ENCODE measurements around the gene BMPR1B. TPM values are rescaled to one million over a fixed set of nuclear protein-coding genes. Genes with fewer than 3 reads are reported as not detected.
A peak's percentile ranks its signal among the peaks of the same experiment; 100 is the strongest.

The BMPR1B gene
- total RNA-seq, 2 experiments from 2014 or later, result not detected

GRCh38 chr4:95086551-95086950 is 328.8 kb downstream of the BMPR1B start:
- Mint-ChIP-seq H3K4me1 (peaks cover 22% of the 10 kb centered on the region), H3K27me3 (no peaks in the 10 kb centered on the region), H3K36me3 (ENCODE audit: low read depth) (no peaks in the 10 kb centered on the region), H3K9me3 (ENCODE audit: low read depth) (no peaks in the 10 kb centered on the region), H3K4me3 (no peak overlapping the region), H3K27ac (no peak overlapping the region)
- CTCF ChIA-PET, result no interaction called here
- DNase-seq, result no peak
- intact Hi-C loops (cut with DNase I, micrococcal nuclease), result no loop called here
- no peak for ATAC-seq
- POLR2A ChIA-PET, result no interaction called here

GRCh38 chr4:95087657-95088455 is 330.1 kb downstream of the BMPR1B start:
- Mint-ChIP-seq H3K27me3 (no peaks in the 10 kb centered on the region), H3K4me1 (peaks cover 26% of the 10 kb centered on the region), H3K4me3 (no peak overlapping the region), H3K9me3 (ENCODE audit: low read depth) (no peaks in the 10 kb centered on the region), H3K36me3 (ENCODE audit: low read depth) (no peaks in the 10 kb centered on the region), H3K27ac (no peak overlapping the region)
- intact Hi-C loops (cut with DNase I, micrococcal nuclease), result no loop called here
- ChIA-PET CTCF (interaction anchor here (0.7 to 0.8 kb wide), 2 partner anchors 204 to 1532 kb away, joined by 3 read pairs; no protein-coding TSS in a partner anchor), POLR2A (no interaction called here)
- DNase-seq (no peak), ATAC-seq (no peak)

GRCh38 chr4:95091272-95091671 is 333.5 kb downstream of the BMPR1B start:
- Mint-ChIP-seq H3K27me3 (no peaks in the 10 kb centered on the region), H3K4me1 (peaks cover 13% of the 10 kb centered on the region), H3K27ac (no peak overlapping the region), H3K9me3 (ENCODE audit: low read depth) (no peaks in the 10 kb centered on the region), H3K36me3 (ENCODE audit: low read depth) (no peaks in the 10 kb centered on the region), H3K4me3 (no peak overlapping the region)
- ChIA-PET POLR2A (no interaction called here), CTCF (interaction anchor here (0.6 kb wide), 1 partner anchor 34 kb away, joined by 3 read pairs; no protein-coding TSS in a partner anchor)
- no peak for DNase-seq
- intact Hi-C loops (cut with DNase I, micrococcal nuclease), result loop anchor here in 1 of 2 experiments (10.0 kb wide), 1 partner anchor 466 kb away; no protein-coding TSS in a partner anchor
- no peak for ATAC-seq

GRCh38 chr4:95092766-95093165 is 335.0 kb downstream of the BMPR1B start:
- Mint-ChIP-seq H3K4me3 (no peak overlapping the region), H3K36me3 (ENCODE audit: low read depth) (no peaks in the 10 kb centered on the region), H3K4me1 (peaks cover 9% of the 10 kb centered on the region), H3K27me3 (no peaks in the 10 kb centered on the region), H3K27ac (no peak overlapping the region), H3K9me3 (ENCODE audit: low read depth) (no peaks in the 10 kb centered on the region)
- DNase-seq (no peak), ATAC-seq (no peak)
- CTCF ChIA-PET, result interaction anchor here (0.6 to 1.7 kb wide), 2 partner anchors 14 to 280 kb away, joined by 3 to 5 read pairs; no protein-coding TSS in a partner anchor
- POLR2A ChIA-PET, result no interaction called here
- intact Hi-C loops (cut with DNase I, micrococcal nuclease), result loop anchor here in 1 of 2 experiments (10.0 kb wide), 1 partner anchor 468 kb away; no protein-coding TSS in a partner anchor

- H3K4me3 Mint-ChIP-seq, result no peak overlapping the region
- H3K36me3 Mint-ChIP-seq (ENCODE audit: low read depth), result no peaks in the 10 kb centered on the region
- ChIA-PET CTCF (interaction anchor here (0.7 to 2.0 kb wide), 5 partner anchors 14 to 1197 kb away, joined by 3 to 7 read pairs (median 5); no protein-coding TSS in a partner anchor), POLR2A (no interaction called here)
- H3K27me3 Mint-ChIP-seq, result no peaks in the 10 kb centered on the region
- H3K4me1 Mint-ChIP-seq, result peaks cover 9% of the 10 kb centered on the region
- ATAC-seq (no peak), DNase-seq (no peak)
- no peak overlapping the region for H3K27ac Mint-ChIP-seq
- intact Hi-C loops (cut with DNase I, micrococcal nuclease), result loop anchor here in 1 of 2 experiments (10.0 kb wide), 1 partner anchor 469 kb away; no protein-coding TSS in a partner anchor
- no peaks in the 10 kb centered on the region for H3K9me3 Mint-ChIP-seq (ENCODE audit: low read depth)
These were observed 335.7 kb downstream of the BMPR1B start for GRCh38 chr4:95093460-95093859.

GRCh38 chr4:95093936-95094929 is 336.5 kb downstream of the BMPR1B start:
- intact Hi-C loops (cut with DNase I, micrococcal nuclease), result loop anchor here in 1 of 2 experiments (10.0 kb wide), 1 partner anchor 469 kb away; no protein-coding TSS in a partner anchor

GRCh38 chr4:95095348-95095974 is 337.7 kb downstream of the BMPR1B start:
- CTCF ChIA-PET, result interaction anchor here (2.0 kb wide), 1 partner anchor 475 kb away, joined by 7 read pairs; no protein-coding TSS in a partner anchor
- DNase-seq (peak; percentile 7), ATAC-seq (no peak)
- Mint-ChIP-seq H3K4me3 (no peak overlapping the region), H3K9me3 (ENCODE audit: low read depth) (no peaks in the 10 kb centered on the region), H3K4me1 (peaks cover 9% of the 10 kb centered on the region), H3K27ac (no peak overlapping the region), H3K27me3 (no peaks in the 10 kb centered on the region), H3K36me3 (ENCODE audit: low read depth) (no peaks in the 10 kb centered on the region)
- intact Hi-C loops (cut with DNase I, micrococcal nuclease), result loop anchor here (1.0 to 10.0 kb wide), 2 partner anchors 471 to 474 kb away; no protein-coding TSS in a partner anchor
- POLR2A ChIA-PET, result no interaction called here

More at GRCh38 chr4:95093936-95094929, 336.5 kb downstream of the BMPR1B start:
- Mint-ChIP-seq H3K4me3 (no peak overlapping the region), H3K27ac (no peak overlapping the region), H3K9me3 (ENCODE audit: low read depth) (no peaks in the 10 kb centered on the region), H3K36me3 (ENCODE audit: low read depth) (no peaks in the 10 kb centered on the region), H3K4me1 (peaks cover 9% of the 10 kb centered on the region), H3K27me3 (no peaks in the 10 kb centered on the region)
- ATAC-seq, result no peak
- ChIA-PET POLR2A (no interaction called here), CTCF (interaction anchor here (0.7 to 2.0 kb wide), 4 partner anchors 250 to 1196 kb away, joined by 3 to 7 read pairs (median 4); no protein-coding TSS in a partner anchor)
- DNase-seq, result no peak

- Mint-ChIP-seq H3K27ac (no peak overlapping the region), H3K9me3 (ENCODE audit: low read depth) (no peaks in the 10 kb centered on the region), H3K27me3 (peaks cover 2% of the 10 kb centered on the region), H3K36me3 (ENCODE audit: low read depth) (no peaks in the 10 kb centered on the region), H3K4me3 (no peak overlapping the region), H3K4me1 (no peaks in the 10 kb centered on the region)
- intact Hi-C loops (cut with DNase I, micrococcal nuclease), result no loop called here
- ChIA-PET POLR2A (no interaction called here), CTCF (no interaction called here)
- ATAC-seq, result no peak
- DNase-seq, result no peak
These were observed 344.5 kb downstream of the BMPR1B start for GRCh38 chr4:95102162-95102790.

- no peak overlapping the region for H3K4me3 Mint-ChIP-seq
- H3K4me1 Mint-ChIP-seq, result no peaks in the 10 kb centered on the region
- CTCF ChIA-PET, result no interaction called here
- no peaks in the 10 kb centered on the region for H3K9me3 Mint-ChIP-seq (ENCODE audit: low read depth)
- H3K27me3 Mint-ChIP-seq, result peaks cover 3% of the 10 kb centered on the region
- POLR2A ChIA-PET, result no interaction called here
- no peak for DNase-seq
- no peak overlapping the region for H3K27ac Mint-ChIP-seq
- intact Hi-C loops (cut with DNase I, micrococcal nuclease), result no loop called here
- H3K36me3 Mint-ChIP-seq (ENCODE audit: low read depth), result no peaks in the 10 kb centered on the region
- no peak for ATAC-seq
These were observed 347.4 kb downstream of the BMPR1B start for GRCh38 chr4:95105112-95105511.

- ChIA-PET POLR2A (no interaction called here), CTCF (no interaction called here)
- DNase-seq (no peak), ATAC-seq (no peak)
- intact Hi-C loops (cut with DNase I, micrococcal nuclease), result no loop called here
- Mint-ChIP-seq H3K9me3 (ENCODE audit: low read depth) (no peaks in the 10 kb centered on the region), H3K4me3 (no peak overlapping the region), H3K4me1 (no peaks in the 10 kb centered on the region), H3K27me3 (peaks cover 3% of the 10 kb centered on the region), H3K27ac (no peak overlapping the region), H3K36me3 (ENCODE audit: low read depth) (no peaks in the 10 kb centered on the region)
These were observed 348.2 kb downstream of the BMPR1B start for GRCh38 chr4:95105983-95106382.
